HTR-8/SVneo (cell line): ENCODE data around the gene OTOGL.

Experiments
- DNase-seq: peaks from one replicate; pipeline ENCODE4 v3.0.0; 2011; ENCODE audit warnings: low spot score, mixed read lengths; ENCODE audit not compliant: insufficient read length
- FAIRE-seq: peaks from 2 replicates; lab custom pipeline; 2011; peaks lifted over from hg19 to GRCh38; lab: Jason Lieb, UNC

OTOGL gene

GRCh38 chr12:80175307-80175930 is 76.1 kb downstream of the OTOGL start:
- DNase-seq (no peak), FAIRE-seq (no peak)

GRCh38 chr12:80176706-80177105 is 77.4 kb downstream of the OTOGL start:
- DNase-seq, result no peak
- no peak for FAIRE-seq

- FAIRE-seq, result no peak
- no peak for DNase-seq
Observed at GRCh38 chr12:80178846-80179245, 79.5 kb downstream of the OTOGL start.

GRCh38 chr12:80183939-80184338 is 84.6 kb downstream of the OTOGL start:
- DNase-seq (no peak), FAIRE-seq (no peak)

- no peak for FAIRE-seq
- no peak for DNase-seq
Observed at GRCh38 chr12:80184926-80185325, 85.6 kb downstream of the OTOGL start.

GRCh38 chr12:80186727-80187217 is 87.4 kb downstream of the OTOGL start:
- no peak for FAIRE-seq
- peak; percentile 62 for DNase-seq

- peak; percentile 38 for DNase-seq
Observed at GRCh38 chr12:80187660-80188090, 88.3 kb downstream of the OTOGL start.

GRCh38 chr12:80188576-80188975 is 89.2 kb downstream of the OTOGL start:
- DNase-seq (no peak), FAIRE-seq (no peak)

More at GRCh38 chr12:80187660-80188090, 88.3 kb downstream of the OTOGL start:
- FAIRE-seq, result no peak

GRCh38 chr12:80189241-80189640 is 89.9 kb downstream of the OTOGL start:
- FAIRE-seq (no peak), DNase-seq (no peak)

GRCh38 chr12:80190001-80190400 is 90.7 kb downstream of the OTOGL start:
- DNase-seq (no peak), FAIRE-seq (no peak)

- DNase-seq (no peak), FAIRE-seq (no peak)
Observed at GRCh38 chr12:80192087-80192486, 92.8 kb downstream of the OTOGL start.

GRCh38 chr12:80193865-80194264 is 94.5 kb downstream of the OTOGL start:
- FAIRE-seq, result no peak

GRCh38 chr12:80195074-80195726 is 95.9 kb downstream of the OTOGL start:
- DNase-seq (peak; percentile 28), FAIRE-seq (peak; percentile 51)

More at GRCh38 chr12:80193865-80194264, 94.5 kb downstream of the OTOGL start:
- no peak for DNase-seq

- no peak for FAIRE-seq
- DNase-seq, result no peak
Observed at GRCh38 chr12:80195737-80196136, 96.4 kb downstream of the OTOGL start.

- DNase-seq (no peak), FAIRE-seq (no peak)
Observed at GRCh38 chr12:80196419-80196818, 97.1 kb downstream of the OTOGL start.

GRCh38 chr12:80198782-80199337 is 99.5 kb downstream of the OTOGL start:
- FAIRE-seq (no peak), DNase-seq (no peak)

GRCh38 chr12:80199931-80200330 is 100.6 kb downstream of the OTOGL start:
- DNase-seq, result no peak
- no peak for FAIRE-seq

- FAIRE-seq, result no peak
- DNase-seq, result no peak
Observed at GRCh38 chr12:80200414-80200813, 101.1 kb downstream of the OTOGL start.

- FAIRE-seq, result no peak
Observed at GRCh38 chr12:80201908-80202307, 102.6 kb downstream of the OTOGL start.

GRCh38 chr12:80205960-80206359 is 106.6 kb downstream of the OTOGL start:
- DNase-seq (no peak), FAIRE-seq (no peak)

More at GRCh38 chr12:80201908-80202307, 102.6 kb downstream of the OTOGL start:
- DNase-seq, result no peak

GRCh38 chr12:80208071-80208470 is 108.7 kb downstream of the OTOGL start:
- no peak for DNase-seq
- no peak for FAIRE-seq
